ACHN (cell line): ENCODE results near the gene RAB1B.
"Not testable (repeated sequence)": the region's sequence is repeated elsewhere in the genome, so short reads cannot be mapped to it uniquely, and the experiment has no call there.

Experiments
- DNase-seq: peaks from one replicate; pipeline ENCODE4 v3.0.0-alpha.2; 2015
- in situ Hi-C: cut with HindIII; loops from 2 replicates; pipeline ENCODE4 v1.10.0; 2017; ENCODE audit warnings: low sequenced_read_pairs, low pct_ligation_motif_present, low pct_unique_long_range_greater_than_20kb

The RAB1B gene

DNA sequence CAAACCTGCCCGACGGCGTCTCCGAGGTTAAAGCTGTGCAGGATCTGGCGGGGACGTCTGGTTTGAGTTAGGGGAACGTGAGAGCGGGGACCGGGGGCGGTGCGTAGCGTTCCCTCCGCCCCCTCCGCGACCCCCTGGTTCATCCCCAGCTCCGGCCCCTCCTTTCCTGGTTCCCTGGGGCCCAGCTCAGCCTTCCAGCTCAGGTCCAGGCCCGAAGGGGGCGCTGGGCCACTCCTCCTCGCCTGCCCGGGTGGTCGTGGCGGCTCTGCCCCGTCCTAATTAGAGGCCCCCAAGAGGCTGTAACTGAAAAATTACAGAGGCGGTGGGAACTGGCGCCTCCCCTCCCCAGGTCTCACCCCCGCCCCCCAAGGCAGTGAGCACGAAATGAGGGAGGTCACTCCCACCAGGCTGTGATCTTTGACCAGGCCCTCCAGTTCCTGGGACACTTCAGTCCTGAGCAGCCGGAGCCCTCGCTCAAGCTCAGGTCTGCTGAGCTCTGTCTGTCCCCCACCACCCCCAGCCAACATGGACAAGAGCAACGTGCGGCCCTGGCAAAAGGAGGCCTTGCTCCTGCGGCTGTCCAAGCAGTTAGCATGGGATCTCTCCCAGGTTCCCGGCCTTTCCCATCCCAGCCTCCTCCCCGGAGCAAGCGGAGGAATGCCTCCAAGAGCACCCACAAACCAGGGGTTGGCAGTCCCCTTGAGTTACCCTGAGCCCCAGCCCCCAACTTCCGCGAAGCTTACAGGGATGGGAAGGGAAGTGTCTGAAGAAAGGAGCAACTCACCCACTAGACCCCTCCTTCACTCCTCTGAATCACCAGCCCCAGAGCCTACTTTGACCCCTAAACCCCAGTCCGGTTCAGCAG, 45.1 kb downstream of the RAB1B start:
- in situ Hi-C loops, result no loop called here
- DNase-seq, result no peak

DNA sequence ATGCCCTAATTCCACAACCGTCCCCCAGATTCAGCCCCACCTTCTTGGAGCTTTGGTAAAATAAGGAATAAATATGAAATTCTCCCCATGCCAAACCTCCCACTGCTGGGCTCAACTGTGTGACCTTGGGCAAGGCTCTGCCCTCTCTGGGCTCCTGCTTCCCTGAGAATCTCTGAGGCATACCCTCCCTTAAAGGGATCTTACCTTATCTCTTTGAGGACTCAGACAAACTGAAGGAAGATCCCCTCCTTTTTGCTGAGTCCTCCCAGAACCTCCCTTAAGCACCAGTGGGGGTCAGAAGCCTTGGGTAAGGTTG, 45.7 kb downstream of the RAB1B start:
- DNase-seq, result no peak
- in situ Hi-C loops, result no loop called here

DNA sequence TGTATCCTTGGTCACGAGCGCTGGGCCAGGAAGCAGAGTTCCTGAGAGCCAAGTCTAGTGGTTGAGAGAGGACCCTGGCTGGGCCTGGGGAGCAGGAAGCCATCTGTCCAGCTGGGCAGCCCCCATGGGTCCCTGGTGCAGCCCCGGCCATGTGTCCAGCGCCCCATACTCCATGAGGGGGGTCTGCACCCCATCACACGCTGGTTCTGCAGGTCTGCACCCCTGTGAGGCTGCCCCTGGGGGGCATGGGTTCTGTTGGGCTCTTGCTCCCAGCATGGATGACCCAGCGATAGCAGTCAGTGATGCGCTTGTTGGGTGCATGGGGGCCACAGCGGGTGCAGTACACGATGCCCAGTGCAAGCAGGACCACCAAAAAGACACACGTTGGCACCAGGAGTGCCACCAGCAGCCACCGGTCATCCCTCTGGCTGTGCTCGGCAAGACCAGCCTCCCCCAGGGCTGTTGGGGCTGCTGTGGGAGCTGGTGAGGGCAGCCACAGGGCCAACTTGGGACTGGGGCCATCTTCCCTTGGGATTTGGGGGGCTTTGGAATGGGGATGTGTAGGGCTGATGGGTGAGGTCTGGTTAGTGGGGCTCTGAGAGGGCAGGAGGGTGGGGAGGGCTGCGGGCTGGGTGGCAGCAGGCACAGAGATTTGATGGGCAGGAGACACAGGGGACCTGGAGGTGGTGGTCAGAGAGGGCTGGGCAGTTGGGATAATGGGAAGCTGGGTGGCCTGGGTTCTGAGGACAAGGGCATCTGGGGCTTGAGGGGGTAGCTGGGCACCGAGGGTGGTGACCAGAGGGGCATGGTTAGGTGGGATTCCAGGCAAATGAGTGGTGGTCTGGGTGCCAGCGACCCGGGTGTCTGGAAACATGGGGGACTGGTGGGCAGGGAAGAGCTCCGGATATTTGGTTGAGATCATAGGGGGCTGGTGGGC, 46.4 kb downstream of the RAB1B start:
- DNase-seq, result no peak
- in situ Hi-C loops, result no loop called here

GRCh38 chr11:66315498-66315885, 47.1 kb downstream of the RAB1B start:
- in situ Hi-C loops, result no loop called here
- no peak for DNase-seq

DNA sequence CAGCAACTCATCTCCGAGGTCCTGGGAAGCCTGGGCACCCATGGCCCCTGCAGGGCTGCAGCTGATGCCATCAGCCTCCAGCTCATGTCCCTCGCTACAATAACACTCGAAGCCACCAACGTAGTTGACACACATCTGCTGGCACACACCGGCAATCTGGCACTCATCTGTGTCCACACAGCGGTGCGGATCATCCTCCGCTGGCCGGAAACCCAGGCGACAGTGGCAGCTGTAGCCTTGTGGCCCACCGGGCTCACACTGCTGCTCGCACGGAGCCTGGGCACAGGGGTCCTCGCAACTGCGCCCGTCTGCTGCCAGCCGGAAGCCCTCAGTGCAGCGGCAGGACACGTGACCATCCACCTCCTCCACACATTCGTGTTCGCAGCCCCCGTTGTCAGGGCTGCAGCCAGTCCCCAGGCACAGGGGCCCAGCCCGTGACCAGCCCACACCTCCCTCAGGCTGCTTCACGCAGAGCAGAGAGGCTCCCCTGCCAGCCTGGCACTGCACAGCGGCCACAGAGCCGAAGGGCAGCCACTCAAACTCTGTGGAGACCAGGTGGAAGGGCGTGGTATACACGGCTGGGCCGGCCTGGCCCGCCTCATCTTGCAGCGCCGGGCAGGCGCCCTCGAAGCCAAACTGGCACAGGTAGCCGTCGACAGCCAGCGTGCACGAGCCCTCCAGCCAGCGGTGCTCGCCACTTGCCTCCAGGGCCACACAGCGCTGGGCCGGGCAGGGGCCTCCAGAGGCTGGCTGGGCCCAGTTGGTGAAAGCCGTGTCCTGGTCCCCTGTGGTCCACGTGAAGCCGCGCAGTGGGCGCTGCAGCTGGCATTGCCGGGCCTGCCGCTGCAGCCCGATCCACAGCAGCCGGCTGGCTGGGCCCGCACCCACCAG, 47.7 kb downstream of the RAB1B start:
- in situ Hi-C loops, result no loop called here

GRCh38 chr11:66316849-66317251, 48.4 kb downstream of the RAB1B start, which contains the start of gene CD248:
Gene CD248, minus strand, starts transcription at chr11:66317044. Its CDS starts 17 bp downstream, at chr11:66317027.
- in situ Hi-C loops, result no loop called here
- no peak for DNase-seq

More for the DNA sequence above, 47.7 kb downstream of the RAB1B start:
- no peak for DNase-seq

GRCh38 chr11:66317322-66317722, 48.9 kb downstream of the RAB1B start:
- in situ Hi-C loops, result no loop called here
- DNase-seq, result no peak

DNA sequence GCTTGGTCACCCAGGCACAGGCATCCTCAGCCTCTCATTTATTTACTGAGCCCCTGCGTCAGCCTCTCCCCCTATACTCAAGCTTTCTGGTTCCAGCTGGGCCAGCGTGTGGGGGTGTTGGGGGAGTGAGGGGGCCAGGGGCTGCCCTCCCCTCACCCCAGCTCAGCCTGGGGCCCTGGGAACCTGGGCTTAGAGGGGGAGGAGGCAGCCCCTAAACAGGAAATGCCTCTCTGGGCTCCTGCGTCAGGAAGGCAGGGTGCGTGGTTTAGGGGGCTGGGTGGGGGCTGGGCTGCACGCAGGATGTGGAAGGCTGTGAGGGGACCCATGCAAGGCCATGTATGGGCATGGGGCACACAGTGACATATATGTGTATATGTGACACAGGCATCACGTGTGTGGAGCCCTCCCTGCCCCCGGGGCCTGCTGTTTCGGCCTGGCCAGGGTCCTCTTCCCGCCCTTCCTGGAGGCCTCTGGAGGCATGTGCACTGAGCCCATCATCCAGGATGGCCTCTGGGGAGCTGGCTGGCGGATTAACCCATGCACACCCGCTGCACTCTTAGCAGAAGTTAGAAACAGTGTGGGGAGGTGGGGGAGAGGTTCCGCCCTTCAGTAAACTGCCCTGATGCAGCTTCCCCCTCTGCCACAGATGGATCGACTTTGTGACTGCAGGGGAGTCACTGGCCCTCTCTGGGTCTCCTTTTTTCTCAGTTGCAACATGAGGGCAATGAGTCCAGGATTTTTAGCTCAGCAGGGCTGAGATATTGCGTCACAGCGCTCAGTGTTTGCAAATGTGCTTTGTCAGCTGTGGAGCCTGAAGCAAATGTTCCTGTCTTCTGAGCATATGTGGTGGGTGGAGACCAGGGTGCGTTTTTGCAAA, 49.5 kb downstream of the RAB1B start:
- in situ Hi-C loops, result no loop called here
- no peak for DNase-seq

DNA sequence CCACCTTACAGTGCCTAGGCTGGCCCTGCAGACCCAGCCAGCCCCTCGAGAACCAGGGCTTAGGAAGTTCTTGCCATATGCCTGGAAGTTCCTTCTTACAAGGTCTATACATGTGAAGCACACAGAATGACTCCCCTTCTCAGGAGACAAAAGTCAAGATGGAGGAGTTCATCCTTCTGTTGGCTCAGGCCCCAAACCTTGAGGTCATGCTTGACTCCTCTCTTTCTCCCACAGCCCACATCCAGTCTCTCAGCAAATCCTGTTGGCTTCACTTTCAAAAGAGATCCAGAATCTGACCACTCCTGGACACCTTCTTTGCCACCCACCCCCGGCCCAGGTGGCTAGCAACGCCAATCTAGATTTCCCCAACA, 50.1 kb downstream of the RAB1B start:
- DNase-seq, result no peak
- in situ Hi-C loops, result no loop called here

DNA sequence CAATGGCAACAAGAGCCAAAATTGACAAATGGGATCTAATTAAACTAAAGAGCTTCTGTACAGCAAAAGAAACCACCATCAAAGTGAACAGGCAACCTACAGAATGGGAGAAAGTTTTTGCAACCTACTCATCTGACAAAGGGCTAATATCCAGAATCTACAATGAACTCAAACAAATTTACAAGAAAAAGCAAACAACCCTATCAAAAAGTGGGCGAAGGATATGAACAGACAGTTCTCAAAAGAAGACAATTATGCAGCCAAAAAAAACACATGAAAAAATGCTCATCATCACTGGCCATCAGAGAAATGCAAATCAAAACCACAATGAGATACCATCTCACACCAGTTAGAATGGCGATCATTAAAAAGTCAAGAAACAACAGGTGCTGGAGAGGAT, 51.9 kb downstream of the RAB1B start:
- DNase-seq, in situ Hi-C loops: not testable (repeated sequence)

- DNase-seq, in situ Hi-C loops: not testable (repeated sequence)
Measured at GRCh38 chr11:66320748-66321147, 52.3 kb downstream of the RAB1B start.

DNA sequence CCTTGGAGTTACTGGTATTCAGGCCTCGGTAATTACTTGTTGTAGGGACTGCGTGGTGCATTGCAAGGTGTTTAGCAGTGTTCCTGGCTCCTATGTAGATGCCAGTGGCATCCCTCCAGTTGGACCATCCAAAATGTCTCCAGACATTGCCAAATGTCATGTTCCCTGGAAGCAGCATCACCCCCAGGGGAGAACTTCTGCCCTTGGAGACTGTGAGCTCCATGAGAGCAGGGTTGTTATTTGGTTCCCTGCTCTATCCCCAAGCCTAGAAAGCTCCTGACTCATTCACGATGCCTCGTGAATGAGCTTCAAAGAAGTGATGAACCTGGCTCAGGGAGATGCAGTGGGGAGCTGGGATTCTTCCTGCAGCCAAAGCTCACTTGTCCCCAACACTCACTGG, 53.2 kb downstream of the RAB1B start:
- in situ Hi-C loops, result no loop called here

DNA sequence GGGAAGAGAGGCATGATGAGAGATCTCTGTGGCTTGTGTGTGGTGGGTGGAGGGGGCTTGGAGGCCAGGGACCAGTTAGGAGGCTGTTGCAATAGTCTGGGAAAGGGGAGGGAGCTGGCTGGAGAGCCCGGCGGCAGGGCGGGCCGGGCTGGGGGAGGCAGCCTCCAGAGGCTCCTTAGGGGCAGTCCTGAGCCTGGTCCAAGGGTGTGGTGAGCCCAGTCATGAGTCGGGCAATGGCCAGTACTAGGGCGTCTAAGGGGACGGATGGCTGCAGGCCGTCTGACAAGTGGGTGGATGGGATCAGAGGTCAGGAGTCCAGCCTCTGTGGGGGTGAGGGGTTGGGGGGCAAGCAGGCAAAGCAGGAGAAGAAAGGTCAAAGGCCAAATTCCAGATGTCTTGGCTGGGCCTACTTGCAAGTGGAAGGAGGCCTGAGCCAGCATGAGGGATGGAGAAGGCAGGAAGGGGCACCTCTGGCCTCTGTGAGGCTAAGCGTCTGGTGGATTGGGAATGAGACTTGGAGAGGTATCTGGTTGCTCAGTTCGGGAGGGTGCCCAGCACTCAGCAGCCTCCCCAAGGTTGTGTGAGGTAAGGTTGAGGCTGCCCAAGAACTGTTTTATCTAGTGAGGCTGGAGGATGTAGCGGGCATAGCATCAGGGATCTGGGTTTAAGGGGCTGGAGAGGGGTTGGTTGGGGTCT, 54.4 kb downstream of the RAB1B start:
- no peak for DNase-seq
- in situ Hi-C loops, result no loop called here

More for the DNA sequence above, 53.2 kb downstream of the RAB1B start:
- DNase-seq, result no peak

DNA sequence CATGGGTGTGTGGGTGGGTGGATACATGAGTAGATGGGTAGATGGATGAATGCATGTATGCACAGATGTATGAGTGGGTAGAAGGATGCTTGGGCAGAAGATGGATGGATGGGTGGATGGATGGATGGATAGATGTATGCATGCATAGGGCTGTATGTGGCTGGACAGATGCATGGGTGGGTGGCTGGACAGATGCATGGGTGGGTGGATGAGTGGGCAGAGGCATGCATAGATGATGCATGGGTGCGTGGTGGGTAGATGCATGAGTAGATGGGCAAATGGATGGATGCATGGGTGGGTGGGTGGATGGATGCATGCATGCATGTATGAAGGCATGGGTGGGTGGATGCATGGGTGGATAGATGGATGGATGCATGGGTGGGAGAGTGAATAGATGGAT, 55.2 kb downstream of the RAB1B start:
- in situ Hi-C loops, result no loop called here
- DNase-seq, result no peak

GRCh38 chr11:66324664-66325063, 56.2 kb downstream of the RAB1B start:
- in situ Hi-C loops, result no loop called here
- no peak for DNase-seq

DNA sequence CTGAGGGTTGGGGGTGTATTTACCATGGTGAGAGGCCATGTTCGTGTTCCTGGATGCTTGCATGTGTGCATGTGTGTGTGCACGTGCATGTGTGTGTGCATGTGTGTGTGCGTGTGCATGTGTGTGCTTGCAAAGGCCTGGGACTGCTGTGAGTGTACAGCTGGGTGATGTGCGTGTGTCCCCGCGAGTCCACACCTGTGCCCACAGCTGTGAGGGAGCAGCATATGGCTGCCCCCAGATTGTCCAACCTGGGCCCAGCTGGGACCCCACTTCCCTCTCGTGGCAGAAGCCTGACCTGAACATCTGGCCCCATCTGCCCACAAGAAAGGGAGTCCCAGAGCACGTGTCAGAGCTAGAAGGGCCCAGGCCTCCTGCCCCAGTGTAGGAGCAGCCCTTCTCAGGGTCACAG, 56.8 kb downstream of the RAB1B start:
- in situ Hi-C loops, result no loop called here
- DNase-seq, result no peak
